ENCODE data around the gene PI16. TPM values are rescaled to one million over a fixed set of nuclear protein-coding genes. Genes with fewer than 3 reads are reported as not detected.

Gene PI16
- polyA plus RNA-seq, 1 of the 3 experiments (the other 2 are of a cell fraction): 0.02 TPM

DNA sequence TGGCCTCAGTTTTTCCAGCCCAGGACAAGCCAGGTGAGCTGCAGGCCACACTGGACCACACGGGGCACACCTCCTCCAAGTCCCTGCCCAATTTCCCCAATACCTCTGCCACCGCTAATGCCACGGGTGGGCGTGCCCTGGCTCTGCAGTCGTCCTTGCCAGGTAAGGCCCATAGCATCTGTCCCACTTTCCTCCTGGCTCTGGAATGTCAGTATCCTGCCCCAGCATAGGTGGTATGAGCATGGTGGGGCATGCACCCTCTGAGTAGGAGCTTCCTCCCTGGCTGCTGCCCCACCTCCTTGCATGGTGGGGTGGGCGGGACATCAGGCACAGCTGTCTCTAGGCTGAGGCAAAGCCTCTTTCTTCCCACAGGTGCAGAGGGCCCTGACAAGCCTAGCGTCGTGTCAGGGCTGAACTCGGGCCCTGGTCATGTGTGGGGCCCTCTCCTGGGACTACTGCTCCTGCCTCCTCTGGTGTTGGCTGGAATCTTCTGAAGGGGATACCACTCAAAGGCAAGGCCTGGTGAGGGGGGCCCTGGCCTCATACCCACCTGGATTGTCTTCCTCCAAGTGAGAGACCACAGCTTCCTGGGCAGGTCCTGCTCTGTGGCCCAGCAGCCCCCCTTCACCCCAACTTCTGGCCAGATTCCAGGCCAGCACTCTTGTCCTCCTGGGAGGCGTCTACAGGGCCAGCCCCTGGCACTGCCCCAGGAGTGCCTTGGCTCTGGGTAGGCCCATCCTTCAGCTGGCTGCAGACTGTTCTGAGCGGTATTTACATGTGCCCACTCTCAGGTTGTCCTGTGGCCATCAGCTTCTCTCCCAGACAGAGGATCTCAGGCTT lies 9.1 kb downstream of the PI16 start:
- H3K9me3 ChIP-seq: no peaks in the 10 kb centered on the region
- H3K27ac ChIP-seq (ENCODE audit: low read depth in 2 of 2, low read length in 1 of 2): no peak overlapping the region; a peak in 1 of 4 replicates
- 72% methylated on average over 8 of the region's 11 CpGs for WGBS (ENCODE audit: low lambda C conversion rate)
- H3K4me3 ChIP-seq (ENCODE audit: low read depth in 2 of 2, low read length in 1 of 2): no peak overlapping the region
- no peaks in the 10 kb centered on the region for H3K9me2 ChIP-seq
- peaks cover 21% of the 10 kb centered on the region for H3F3A ChIP-seq (replicated peaks; ENCODE audit: insufficient read depth)
- H2AFZ ChIP-seq (ENCODE audit: low read depth): no peak overlapping the region
- no peak overlapping the region for H3K9ac ChIP-seq
- H3K36me3 ChIP-seq (replicated peaks in 1 of 2; ENCODE audit: control insufficient read depth in 1 of 2, insufficient read depth in 2 of 2, low read length in 1 of 2): peaks cover 6 to 18% of the 10 kb centered on the region in 2 experiments
- H3K79me2 ChIP-seq (ENCODE audit: insufficient read depth): no peaks in the 10 kb centered on the region
- no peak overlapping the region for H3K4me2 ChIP-seq
- DNase-seq: no peak
- ChIA-PET CTCF (interaction anchor here (1.0 to 1.4 kb wide), 3 partner anchors 14 to 55 kb away, joined by 3 to 4 read pairs (median 4); no protein-coding TSS in a partner anchor), POLR2A (no interaction called here)
- H3K4me1 ChIP-seq (ENCODE audit: control insufficient read depth in 1 of 2, insufficient read depth in 2 of 2, low read depth in 1 of 2, low read length in 1 of 2): peaks cover 3 to 14% of the 10 kb centered on the region in 2 experiments; a peak in 1 of 4 replicates
- TF ChIP-seq JUND (IDR thresholded peaks at IDR 0.05) (no peak), NFIC (IDR thresholded peaks at IDR 0.05; ENCODE audit: borderline replicate concordance) (peak; percentile 53), EP300 (IDR thresholded peaks at IDR 0.05; ENCODE audit: borderline replicate concordance in 1 of 2, low read depth in 1 of 2, low read length in 1 of 2) (no peak)
- TF ChIP-seq, protein P1, sequence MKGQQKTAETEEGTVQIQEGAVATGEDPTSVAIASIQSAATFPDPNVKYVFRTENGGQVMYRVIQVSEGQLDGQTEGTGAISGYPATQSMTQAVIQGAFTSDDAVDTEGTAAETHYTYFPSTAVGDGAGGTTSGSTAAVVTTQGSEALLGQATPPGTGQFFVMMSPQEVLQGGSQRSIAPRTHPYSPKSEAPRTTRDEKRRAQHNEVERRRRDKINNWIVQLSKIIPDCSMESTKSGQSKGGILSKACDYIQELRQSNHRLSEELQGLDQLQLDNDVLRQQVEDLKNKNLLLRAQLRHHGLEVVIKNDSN (IDR thresholded peaks at IDR 0.05; ENCODE audit: borderline replicate concordance, low read depth): no peak
- peaks cover 6% of the 10 kb centered on the region; the same call in 1 of the 2 replicates for H4K20me1 ChIP-seq (ENCODE audit: insufficient read depth)
- H3K27me3 ChIP-seq (ENCODE audit: insufficient read depth): no peaks in the 10 kb centered on the region

DNA sequence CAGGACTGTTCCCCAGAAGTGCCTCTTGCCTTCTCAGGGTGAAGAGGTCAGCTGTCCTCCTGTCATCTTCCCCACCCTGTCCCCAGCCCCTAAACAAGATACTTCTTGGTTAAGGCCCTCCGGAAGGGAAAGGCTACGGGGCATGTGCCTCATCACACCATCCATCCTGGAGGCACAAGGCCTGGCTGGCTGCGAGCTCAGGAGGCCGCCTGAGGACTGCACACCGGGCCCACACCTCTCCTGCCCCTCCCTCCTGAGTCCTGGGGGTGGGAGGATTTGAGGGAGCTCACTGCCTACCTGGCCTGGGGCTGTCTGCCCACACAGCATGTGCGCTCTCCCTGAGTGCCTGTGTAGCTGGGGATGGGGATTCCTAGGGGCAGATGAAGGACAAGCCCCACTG lies 9.8 kb downstream of the PI16 start:
- no peaks in the 10 kb centered on the region for H3K9me3 ChIP-seq
- H2AFZ ChIP-seq (ENCODE audit: low read depth): no peak overlapping the region
- POLR2A ChIA-PET: no interaction called here
- H3K36me3 ChIP-seq (replicated peaks in 1 of 2; ENCODE audit: control insufficient read depth in 1 of 2, insufficient read depth in 2 of 2, low read length in 1 of 2): peaks cover 6 to 25% of the 10 kb centered on the region in 2 experiments
- H3K9ac ChIP-seq: no peak overlapping the region
- peaks cover 21% of the 10 kb centered on the region for H3F3A ChIP-seq (replicated peaks; ENCODE audit: insufficient read depth)
- no peaks in the 10 kb centered on the region for H3K79me2 ChIP-seq (ENCODE audit: insufficient read depth)
- 78% methylated on average over 3 of the region's 6 CpGs for WGBS (ENCODE audit: low lambda C conversion rate)
- H3K9me2 ChIP-seq: no peaks in the 10 kb centered on the region
- CTCF ChIA-PET: interaction anchor here (0.7 to 1.6 kb wide), 5 partner anchors 14 to 54 kb away, joined by 3 to 4 read pairs (median 3); no protein-coding TSS in a partner anchor
- no peak overlapping the region for H3K4me3 ChIP-seq (ENCODE audit: low read depth in 2 of 2, low read length in 1 of 2)
- H3K27ac ChIP-seq (ENCODE audit: low read depth in 2 of 2, low read length in 1 of 2): no peak overlapping the region; a peak in 1 of 4 replicates
- peaks cover 6% of the 10 kb centered on the region; the same call in 1 of the 2 replicates for H4K20me1 ChIP-seq (ENCODE audit: insufficient read depth)
- no peak overlapping the region for H3K4me2 ChIP-seq
- no peak for DNase-seq
- H3K27me3 ChIP-seq (ENCODE audit: insufficient read depth): no peaks in the 10 kb centered on the region
- TF ChIP-seq, protein P2, sequence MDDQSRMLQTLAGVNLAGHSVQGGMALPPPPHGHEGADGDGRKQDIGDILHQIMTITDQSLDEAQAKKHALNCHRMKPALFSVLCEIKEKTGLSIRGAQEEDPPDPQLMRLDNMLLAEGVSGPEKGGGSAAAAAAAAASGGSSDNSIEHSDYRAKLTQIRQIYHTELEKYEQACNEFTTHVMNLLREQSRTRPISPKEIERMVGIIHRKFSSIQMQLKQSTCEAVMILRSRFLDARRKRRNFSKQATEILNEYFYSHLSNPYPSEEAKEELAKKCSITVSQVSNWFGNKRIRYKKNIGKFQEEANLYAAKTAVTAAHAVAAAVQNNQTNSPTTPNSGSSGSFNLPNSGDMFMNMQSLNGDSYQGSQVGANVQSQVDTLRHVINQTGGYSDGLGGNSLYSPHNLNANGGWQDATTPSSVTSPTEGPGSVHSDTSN (IDR thresholded peaks at IDR 0.05): no peak
- no peak for TF ChIP-seq GABPA (IDR thresholded peaks at IDR 0.05; ENCODE audit: low read depth)
- TF ChIP-seq, protein P3, sequence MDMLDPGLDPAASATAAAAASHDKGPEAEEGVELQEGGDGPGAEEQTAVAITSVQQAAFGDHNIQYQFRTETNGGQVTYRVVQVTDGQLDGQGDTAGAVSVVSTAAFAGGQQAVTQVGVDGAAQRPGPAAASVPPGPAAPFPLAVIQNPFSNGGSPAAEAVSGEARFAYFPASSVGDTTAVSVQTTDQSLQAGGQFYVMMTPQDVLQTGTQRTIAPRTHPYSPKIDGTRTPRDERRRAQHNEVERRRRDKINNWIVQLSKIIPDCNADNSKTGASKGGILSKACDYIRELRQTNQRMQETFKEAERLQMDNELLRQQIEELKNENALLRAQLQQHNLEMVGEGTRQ (IDR thresholded peaks at IDR 0.05; ENCODE audit: borderline replicate concordance, low read depth, low read length): no peak
- TF ChIP-seq TEAD4 (IDR thresholded peaks at IDR 0.05; ENCODE audit: borderline replicate concordance, insufficient read depth): no peak
- TF ChIP-seq FOXM1 (IDR thresholded peaks at IDR 0.05; ENCODE audit: low read depth): no peak
- H3K4me1 ChIP-seq (ENCODE audit: control insufficient read depth in 1 of 2, insufficient read depth in 2 of 2, low read depth in 1 of 2, low read length in 1 of 2): peaks cover 3 to 14% of the 10 kb centered on the region in 2 experiments; a peak in 1 of 4 replicates
